Measurements from ENCODE around the gene WDFY4.

WDFY4 gene

DNA sequence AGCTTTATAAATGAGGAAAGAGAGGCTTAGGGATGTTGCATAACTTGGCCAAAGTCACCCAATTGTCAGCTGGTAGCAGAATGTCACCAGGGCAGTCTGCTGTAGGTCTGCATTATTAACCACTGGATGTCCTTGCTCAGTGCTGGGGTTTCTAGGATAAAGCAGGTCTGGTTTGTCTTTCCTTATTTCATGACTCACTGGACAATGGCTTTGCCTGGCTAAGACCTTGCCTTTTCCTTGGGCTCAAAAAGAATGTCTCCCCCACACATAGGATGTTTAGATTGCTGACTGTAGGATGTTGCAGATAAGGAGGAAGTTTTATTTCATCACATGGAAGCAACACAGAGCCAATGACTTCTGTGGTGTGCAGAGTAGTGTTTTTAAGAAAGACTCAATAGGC, 29.4 kb downstream of the WDFY4 start:
- no peak for DNase-seq

GRCh38 chr10:48716416-48716815, 31.7 kb downstream of the WDFY4 start:
- no peak for DNase-seq

GRCh38 chr10:48720611-48721010, 35.9 kb downstream of the WDFY4 start:
- DNase-seq, result no peak

GRCh38 chr10:48722153-48723145, 37.8 kb downstream of the WDFY4 start:
- DNase-seq, result no peak

DNA sequence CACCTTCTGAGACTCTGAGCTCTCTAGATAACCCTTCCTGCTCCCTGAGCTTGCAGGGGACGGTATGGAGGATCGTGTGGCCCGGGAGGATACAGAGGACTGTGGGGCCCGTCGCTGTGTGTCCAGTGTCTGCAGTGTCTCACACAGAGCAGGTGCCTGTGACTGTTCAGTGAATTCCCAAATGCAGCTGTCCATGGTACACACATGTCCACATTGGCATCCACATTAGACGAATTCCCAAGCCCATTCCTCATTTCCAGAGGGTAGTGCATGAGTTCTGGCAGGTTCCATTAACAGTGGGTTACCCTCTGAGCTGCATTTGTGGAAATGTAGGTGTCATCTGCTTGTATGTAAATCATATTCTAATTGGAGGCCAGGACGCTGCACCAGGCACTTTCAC, 39.5 kb downstream of the WDFY4 start:
- no peak for DNase-seq

DNA sequence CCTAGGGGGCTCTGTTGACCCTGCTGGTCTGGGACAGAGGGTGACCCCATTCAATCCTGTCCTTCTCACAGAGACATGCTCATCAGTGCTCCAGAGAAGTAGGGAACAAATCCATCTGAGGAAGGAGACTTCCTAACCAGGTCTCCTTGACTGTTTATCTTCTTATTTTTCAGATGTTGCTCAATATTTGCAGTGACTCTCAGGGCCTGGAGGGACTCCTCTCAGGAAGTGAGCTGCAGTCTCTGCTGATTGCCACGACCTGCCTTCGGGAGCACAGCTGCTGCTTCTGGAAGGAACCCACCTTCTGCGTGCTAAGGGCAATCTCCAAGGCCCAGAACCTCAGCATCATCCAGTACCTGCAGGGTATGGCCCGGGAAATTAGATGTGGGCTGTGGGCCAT, 41.0 kb downstream of the WDFY4 start:
- DNase-seq, result no peak

- no peak for DNase-seq
Measured at GRCh38 chr10:48727866-48728265, 43.2 kb downstream of the WDFY4 start.

DNA sequence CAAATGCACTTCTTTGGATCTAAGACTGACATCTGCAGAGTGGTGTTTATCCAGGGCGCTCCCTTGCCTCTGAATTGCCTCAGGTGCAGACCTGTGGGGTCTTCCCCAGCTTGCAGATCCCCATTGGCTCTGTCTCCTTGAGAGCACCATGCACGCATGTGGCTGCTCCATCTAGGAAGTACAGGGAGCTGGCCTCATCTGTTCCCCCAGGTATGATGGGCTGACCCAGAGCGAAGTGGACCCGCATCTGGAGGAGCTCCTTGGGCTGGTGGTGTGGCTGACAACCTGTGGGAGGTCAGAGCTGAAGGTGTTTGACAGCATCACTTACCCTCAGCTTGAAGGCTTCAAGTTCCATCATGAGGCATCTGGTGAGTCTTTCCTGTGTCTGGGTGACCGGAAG, 44.5 kb downstream of the WDFY4 start:
- DNase-seq, result no peak

DNA sequence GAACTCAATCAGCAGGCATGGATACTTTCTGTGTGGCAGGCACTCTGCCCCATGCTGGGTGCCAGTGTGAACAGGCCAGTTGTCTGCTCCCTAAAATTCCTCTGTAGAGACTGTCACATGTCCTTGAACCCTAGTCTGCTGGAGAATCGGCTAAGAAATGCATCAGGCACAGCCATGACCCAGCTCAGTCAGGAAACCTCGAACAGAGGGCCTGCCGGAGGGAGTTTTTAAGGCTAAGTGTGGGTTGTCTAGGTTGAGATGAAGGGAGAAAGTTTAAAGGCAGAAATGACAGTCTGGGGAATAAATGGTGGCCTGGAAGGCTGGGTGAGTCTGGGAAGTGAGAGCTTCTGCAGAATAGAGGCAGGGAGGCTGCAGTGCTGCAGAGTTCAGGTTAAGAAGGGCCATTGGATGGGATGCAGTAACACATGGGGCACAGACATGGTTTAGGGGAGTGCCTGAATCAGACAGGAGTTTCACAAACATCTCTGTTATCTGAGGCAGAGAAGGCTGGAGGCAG, 45.3 kb downstream of the WDFY4 start:
- no peak for DNase-seq

DNA sequence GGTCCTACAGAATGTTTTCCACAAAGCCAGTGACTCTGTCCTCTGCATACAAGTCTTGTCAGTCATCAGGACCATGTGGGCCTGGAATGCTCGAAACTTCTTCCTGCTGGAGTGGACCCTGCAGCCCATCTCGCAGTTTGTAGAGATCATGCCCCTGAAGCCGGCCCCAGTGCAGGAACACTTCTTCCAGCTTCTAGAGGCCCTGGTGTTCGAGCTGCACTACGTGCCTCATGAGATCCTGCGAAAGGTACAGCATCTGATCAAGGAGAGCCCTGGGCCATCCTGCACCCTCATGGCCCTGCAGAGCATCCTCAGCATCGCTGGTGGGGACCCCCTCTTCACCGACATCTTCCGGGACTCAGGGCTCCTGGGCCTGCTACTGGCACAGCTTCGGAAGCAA, 46.5 kb downstream of the WDFY4 start:
- no peak for DNase-seq

- no peak for DNase-seq
Measured at GRCh38 chr10:48731654-48732053, 47.0 kb downstream of the WDFY4 start.

DNA sequence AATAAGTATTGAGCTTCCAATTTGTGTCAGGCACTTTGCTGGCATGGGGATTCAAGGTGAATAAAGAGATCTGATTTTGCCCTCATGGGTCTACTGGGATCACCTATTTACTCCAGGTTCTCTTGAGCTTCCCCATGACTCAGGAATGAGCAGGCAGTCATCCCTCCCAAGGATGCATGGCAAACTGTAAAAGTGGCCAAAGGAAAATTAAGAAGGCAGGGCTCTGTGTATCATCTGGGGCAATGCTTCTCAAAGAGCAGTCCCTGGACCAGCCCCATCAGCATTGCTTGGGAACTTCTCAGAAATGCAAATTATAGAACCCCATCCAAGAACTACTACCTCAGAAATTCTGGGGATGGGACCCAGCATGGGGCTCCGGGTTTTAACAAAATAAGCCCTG, 48.7 kb downstream of the WDFY4 start:
- no peak for DNase-seq

GRCh38 chr10:48735836-48736390, 51.2 kb downstream of the WDFY4 start:
- DNase-seq, result no peak

- DNase-seq, result no peak
Measured at GRCh38 chr10:48736596-48736995, 51.9 kb downstream of the WDFY4 start.

DNA sequence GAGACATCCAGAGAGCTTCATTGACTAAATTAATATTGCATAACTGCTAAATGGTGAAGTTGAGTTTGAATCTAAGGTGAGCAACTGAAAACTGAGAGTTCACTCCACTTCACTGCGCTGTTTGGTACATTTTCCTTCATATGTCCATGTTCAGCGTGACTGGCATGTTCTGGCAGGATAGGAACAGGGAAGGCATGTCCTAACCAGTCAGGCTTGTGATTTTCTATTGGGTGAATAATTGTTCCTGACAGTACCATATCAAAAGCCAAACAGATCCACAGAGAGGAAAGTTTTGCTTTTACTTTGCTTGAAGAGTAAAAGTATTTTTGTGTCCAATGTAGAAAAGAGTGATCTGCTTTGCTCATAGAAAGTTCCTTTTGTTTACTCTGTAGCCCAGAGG, 53.2 kb downstream of the WDFY4 start:
- DNase-seq, result no peak

DNA sequence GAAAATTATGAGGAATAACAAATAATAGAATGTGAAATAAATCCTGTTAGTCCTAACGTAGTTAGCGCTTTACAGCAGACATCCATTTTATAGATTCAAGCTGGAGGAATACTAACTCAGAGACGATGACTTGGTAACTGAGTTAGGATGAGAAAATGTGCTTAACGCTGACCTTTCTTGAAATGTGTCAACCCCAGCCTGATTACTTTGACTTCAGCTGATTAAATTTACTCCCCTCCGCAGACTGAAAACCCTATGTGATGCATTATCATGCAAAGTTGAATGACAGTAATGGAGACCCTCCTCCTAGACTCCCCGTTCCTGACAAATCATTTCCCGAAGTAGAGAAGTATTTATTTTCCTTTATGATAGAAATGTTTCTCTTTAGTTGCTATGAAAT, 54.5 kb downstream of the WDFY4 start:
- DNase-seq, result no peak

DNA sequence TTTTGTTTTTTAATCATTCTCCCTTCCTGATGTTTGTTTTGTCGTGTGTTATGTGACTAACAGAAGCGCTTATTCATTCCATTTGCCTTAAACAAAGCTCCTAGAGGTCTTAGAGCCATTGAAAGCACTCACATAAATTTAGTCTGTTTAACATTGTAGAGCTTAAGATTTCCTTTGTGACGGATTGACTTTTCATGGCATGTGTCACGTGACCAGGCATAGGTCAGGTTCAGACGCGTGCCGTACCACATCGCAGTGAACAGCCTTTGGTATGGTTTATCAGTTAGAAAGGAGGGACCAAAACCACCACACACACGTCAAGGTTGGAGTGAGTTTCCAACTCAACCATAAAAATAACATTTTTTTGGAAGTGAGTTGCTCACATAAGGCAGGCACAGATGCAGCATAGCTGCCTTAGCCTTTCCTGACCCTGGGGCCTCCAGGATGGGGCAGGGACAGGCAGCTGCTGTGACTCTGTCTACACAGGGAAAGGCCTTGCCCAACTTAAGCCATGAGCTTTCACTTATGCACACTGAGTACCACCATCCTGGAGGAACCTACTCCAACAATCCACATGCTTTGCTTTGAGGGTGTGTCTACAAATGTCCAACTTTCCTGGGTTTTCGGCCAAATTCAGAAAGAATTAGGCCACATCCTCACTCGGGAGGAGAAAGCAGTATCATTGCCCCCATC, 55.5 kb downstream of the WDFY4 start:
- no peak for DNase-seq

DNA sequence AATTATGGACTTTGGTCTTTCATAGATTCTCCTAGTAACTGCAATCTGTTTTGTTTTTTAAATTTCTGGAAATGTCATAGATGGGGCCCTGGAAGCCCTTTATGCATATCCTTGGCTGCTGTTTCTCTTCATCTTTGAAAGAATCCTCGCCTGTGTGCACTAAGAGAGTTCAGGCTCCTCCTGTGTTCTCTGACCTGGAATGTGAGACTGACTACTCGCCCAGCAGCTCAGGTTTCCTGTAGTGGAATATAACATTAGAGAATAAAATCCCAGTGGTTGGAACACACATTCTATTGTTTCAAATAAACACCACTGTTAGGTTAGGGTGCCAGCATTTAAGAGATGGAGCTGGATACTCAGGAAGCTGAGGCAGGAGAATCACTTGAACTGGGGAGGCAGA, 56.3 kb downstream of the WDFY4 start:
- DNase-seq, result no peak

DNA sequence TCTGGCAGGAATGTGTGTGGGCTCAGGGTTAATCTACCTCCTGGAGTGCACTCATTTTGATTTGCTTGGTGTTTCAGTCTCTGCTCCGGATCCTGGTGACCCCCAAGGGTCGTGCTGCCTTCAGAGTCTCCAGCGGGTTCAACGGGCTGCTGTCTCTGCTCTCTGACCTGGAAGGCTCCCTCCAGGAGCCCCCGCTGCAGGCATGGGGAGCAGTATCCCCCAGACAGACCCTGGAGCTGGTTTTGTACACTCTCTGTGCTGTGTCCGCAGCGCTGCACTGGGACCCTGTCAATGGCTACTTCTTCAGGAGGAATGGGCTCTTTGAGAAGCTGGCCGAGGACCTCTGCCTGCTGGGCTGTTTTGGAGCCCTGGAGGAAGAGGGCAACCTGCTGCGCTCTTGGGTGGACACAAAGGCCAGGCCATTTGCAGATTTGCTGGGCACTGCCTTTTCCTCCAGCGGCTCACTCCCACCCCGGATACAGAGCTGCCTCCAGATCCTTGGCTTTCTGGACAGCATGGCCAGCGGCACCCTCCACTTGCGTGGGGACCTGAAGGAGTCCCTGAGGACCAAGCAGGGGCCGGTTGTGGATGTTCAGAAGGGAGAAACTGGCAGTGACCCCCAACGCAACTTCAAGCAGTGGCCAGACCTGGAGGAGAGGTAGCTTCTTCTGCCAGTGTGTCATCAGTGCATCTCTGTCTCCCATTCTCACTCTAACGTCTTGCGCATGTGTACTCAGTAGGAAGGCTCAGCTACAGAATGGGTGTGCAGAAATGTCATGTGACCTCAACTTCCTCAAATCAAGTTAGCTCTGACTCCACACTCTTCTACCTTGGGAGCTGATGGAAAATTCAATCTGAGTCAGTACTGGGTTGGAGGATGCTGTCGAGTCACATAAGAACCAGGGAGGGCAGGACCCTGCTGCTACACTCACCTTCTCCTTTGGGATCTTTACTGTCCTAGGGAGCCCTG, 58.5 kb downstream of the WDFY4 start:
- DNase-seq, result no peak

- DNase-seq, result no peak
Measured at GRCh38 chr10:48744587-48744986, 59.9 kb downstream of the WDFY4 start.

GRCh38 chr10:48745662-48746245, 61.1 kb downstream of the WDFY4 start:
- no peak for DNase-seq

DNA sequence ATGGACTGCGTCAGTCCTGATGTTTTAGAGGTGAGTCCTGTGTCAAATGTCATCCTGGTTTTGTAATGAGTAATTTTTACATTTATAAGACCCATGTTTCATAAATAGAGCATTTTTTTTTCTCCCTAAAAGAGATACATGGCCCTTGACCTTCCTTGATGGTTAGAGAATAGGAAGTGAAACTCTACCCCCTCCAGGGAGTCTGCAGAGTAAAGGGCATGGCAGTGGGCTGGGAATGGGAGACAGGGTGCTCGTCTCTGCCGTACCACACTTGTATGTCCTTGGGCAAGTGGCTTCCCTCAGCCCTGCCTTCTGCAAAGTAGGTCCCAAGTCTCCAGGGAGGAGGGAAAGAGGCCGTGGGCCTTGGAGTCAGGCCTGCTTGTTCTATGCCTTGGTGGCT, 63.9 kb downstream of the WDFY4 start:
- DNase-seq, result no peak
